ENCODE measurements around the gene ZNF358. TPM values are rescaled to one million over a fixed set of nuclear protein-coding genes. Genes with fewer than 3 reads are reported as not detected.
A peak's percentile ranks its signal among the peaks of the same experiment; 100 is the strongest.

ZNF358 gene
- total RNA-seq, 2 experiments from 2014 or later, result 3.7 to 3.9 TPM

- intact Hi-C loops (cut with micrococcal nuclease), result no loop called here
- CTCF ChIA-PET, result no interaction called here
- DNase-seq, result no peak
- peaks cover 9% of the 10 kb centered on the region for H3K36me3 Mint-ChIP-seq (ENCODE audit: low read depth)
- H3K9me3 Mint-ChIP-seq, result no peaks in the 10 kb centered on the region
- no peak overlapping the region for H3K27ac Mint-ChIP-seq
- H3K27me3 Mint-ChIP-seq (ENCODE audit: low read depth), result no peaks in the 10 kb centered on the region
- H3K4me3 Mint-ChIP-seq, result no peak overlapping the region
- peaks cover 11% of the 10 kb centered on the region for H3K4me1 Mint-ChIP-seq (ENCODE audit: low read depth)
These were observed 34.4 kb downstream of the ZNF358 start for GRCh38 chr19:7550169-7550770.

- H3K27me3 Mint-ChIP-seq (ENCODE audit: low read depth), result no peaks in the 10 kb centered on the region
- H3K4me3 Mint-ChIP-seq, result no peak overlapping the region
- peak; percentile 46 for DNase-seq
- intact Hi-C loops (cut with micrococcal nuclease), result no loop called here
- H3K27ac Mint-ChIP-seq, result no peak overlapping the region
- H3K36me3 Mint-ChIP-seq (ENCODE audit: low read depth), result peaks cover 10% of the 10 kb centered on the region
- peaks cover 6% of the 10 kb centered on the region for H3K4me1 Mint-ChIP-seq (ENCODE audit: low read depth)
- CTCF ChIA-PET, result interaction anchor here (1.3 kb wide), 1 partner anchor 17 kb away, joined by 3 read pairs; no protein-coding TSS in a partner anchor
- no peaks in the 10 kb centered on the region for H3K9me3 Mint-ChIP-seq
These were observed 35.3 kb downstream of the ZNF358 start for GRCh38 chr19:7550987-7551761.

- no peak overlapping the region for H3K4me3 Mint-ChIP-seq
- intact Hi-C loops (cut with micrococcal nuclease), result no loop called here
- no peaks in the 10 kb centered on the region for H3K9me3 Mint-ChIP-seq
- no peak for DNase-seq
- peaks cover 6% of the 10 kb centered on the region for H3K4me1 Mint-ChIP-seq (ENCODE audit: low read depth)
- peaks cover 18% of the 10 kb centered on the region for H3K36me3 Mint-ChIP-seq (ENCODE audit: low read depth)
- H3K27me3 Mint-ChIP-seq (ENCODE audit: low read depth), result no peaks in the 10 kb centered on the region
- H3K27ac Mint-ChIP-seq, result no peak overlapping the region
- CTCF ChIA-PET, result interaction anchor here (1.6 kb wide), 1 partner anchor 16 kb away, joined by 6 read pairs; no protein-coding TSS in a partner anchor
These were observed 36.9 kb downstream of the ZNF358 start for GRCh38 chr19:7552781-7553180.

- CTCF ChIA-PET, result no interaction called here
- Mint-ChIP-seq H3K4me1 (ENCODE audit: low read depth) (peaks cover 6% of the 10 kb centered on the region), H3K27ac (no peak overlapping the region), H3K9me3 (no peaks in the 10 kb centered on the region), H3K4me3 (no peak overlapping the region), H3K36me3 (ENCODE audit: low read depth) (peaks cover 26% of the 10 kb centered on the region), H3K27me3 (ENCODE audit: low read depth) (no peaks in the 10 kb centered on the region)
- no peak for DNase-seq
- intact Hi-C loops (cut with micrococcal nuclease), result no loop called here
These were observed 38.7 kb downstream of the ZNF358 start for GRCh38 chr19:7554565-7554964.

GRCh38 chr19:7554990-7555864 lies 39.3 kb downstream of the ZNF358 start:
- intact Hi-C loops (cut with micrococcal nuclease), result no loop called here
- H3K4me3 Mint-ChIP-seq, result no peak overlapping the region
- no peaks in the 10 kb centered on the region for H3K27me3 Mint-ChIP-seq (ENCODE audit: low read depth)
- peaks cover 25% of the 10 kb centered on the region for H3K36me3 Mint-ChIP-seq (ENCODE audit: low read depth)
- no peak overlapping the region for H3K27ac Mint-ChIP-seq
- H3K4me1 Mint-ChIP-seq (ENCODE audit: low read depth), result peaks cover 6% of the 10 kb centered on the region
- H3K9me3 Mint-ChIP-seq, result no peaks in the 10 kb centered on the region
- DNase-seq, result peak; percentile 41
- CTCF ChIA-PET, result interaction anchor here (1.9 kb wide), 1 partner anchor 12 kb away, joined by 4 read pairs; no protein-coding TSS in a partner anchor

GRCh38 chr19:7556696-7557315 lies 40.9 kb downstream of the ZNF358 start:
- no peak for DNase-seq
- no peaks in the 10 kb centered on the region for H3K9me3 Mint-ChIP-seq
- peaks cover 2% of the 10 kb centered on the region for H3K4me1 Mint-ChIP-seq (ENCODE audit: low read depth)
- peaks cover 26% of the 10 kb centered on the region for H3K36me3 Mint-ChIP-seq (ENCODE audit: low read depth)
- CTCF ChIA-PET, result interaction anchor here (1.9 kb wide), 1 partner anchor 10 kb away, joined by 4 read pairs; no protein-coding TSS in a partner anchor
- no peak overlapping the region for H3K27ac Mint-ChIP-seq
- no peak overlapping the region for H3K4me3 Mint-ChIP-seq
- no peaks in the 10 kb centered on the region for H3K27me3 Mint-ChIP-seq (ENCODE audit: low read depth)
- intact Hi-C loops (cut with micrococcal nuclease), result no loop called here

GRCh38 chr19:7558667-7559066 lies 42.8 kb downstream of the ZNF358 start:
- Mint-ChIP-seq H3K4me3 (no peak overlapping the region), H3K27ac (no peak overlapping the region), H3K27me3 (ENCODE audit: low read depth) (no peaks in the 10 kb centered on the region), H3K36me3 (ENCODE audit: low read depth) (peaks cover 27% of the 10 kb centered on the region), H3K4me1 (ENCODE audit: low read depth) (no peaks in the 10 kb centered on the region), H3K9me3 (no peaks in the 10 kb centered on the region)
- intact Hi-C loops (cut with micrococcal nuclease), result no loop called here
- CTCF ChIA-PET, result interaction anchor here (0.8 kb wide), 1 partner anchor 30 kb away, joined by 3 read pairs; no protein-coding TSS in a partner anchor
- DNase-seq, result no peak

- Mint-ChIP-seq H3K27me3 (ENCODE audit: low read depth) (no peaks in the 10 kb centered on the region), H3K36me3 (ENCODE audit: low read depth) (peaks cover 27% of the 10 kb centered on the region), H3K4me3 (no peak overlapping the region), H3K9me3 (no peaks in the 10 kb centered on the region), H3K4me1 (ENCODE audit: low read depth) (no peaks in the 10 kb centered on the region), H3K27ac (no peak overlapping the region)
- intact Hi-C loops (cut with micrococcal nuclease), result no loop called here
- DNase-seq, result no peak
- CTCF ChIA-PET, result no interaction called here
These were observed 43.2 kb downstream of the ZNF358 start for GRCh38 chr19:7559102-7559501.

- Mint-ChIP-seq H3K9me3 (no peaks in the 10 kb centered on the region), H3K27me3 (ENCODE audit: low read depth) (no peaks in the 10 kb centered on the region), H3K4me3 (no peak overlapping the region), H3K4me1 (ENCODE audit: low read depth) (no peaks in the 10 kb centered on the region), H3K27ac (no peak overlapping the region), H3K36me3 (ENCODE audit: low read depth) (peaks cover 27% of the 10 kb centered on the region)
- no peak for DNase-seq
- intact Hi-C loops (cut with micrococcal nuclease), result no loop called here
- CTCF ChIA-PET, result interaction anchor here (0.7 kb wide), 1 partner anchor 240 kb away, joined by 3 read pairs; no protein-coding TSS in a partner anchor
These were observed 44.4 kb downstream of the ZNF358 start for GRCh38 chr19:7560255-7560654.

- H3K36me3 Mint-ChIP-seq (ENCODE audit: low read depth), result peaks cover 25% of the 10 kb centered on the region
These were observed 45.4 kb downstream of the ZNF358 start for GRCh38 chr19:7561325-7561724.

GRCh38 chr19:7562646-7563393 lies 46.9 kb downstream of the ZNF358 start:
- DNase-seq, result no peak
- H3K36me3 Mint-ChIP-seq (ENCODE audit: low read depth), result peaks cover 18% of the 10 kb centered on the region
- no peaks in the 10 kb centered on the region for H3K4me1 Mint-ChIP-seq (ENCODE audit: low read depth)
- no peak overlapping the region for H3K27ac Mint-ChIP-seq
- intact Hi-C loops (cut with micrococcal nuclease), result no loop called here
- no peak overlapping the region for H3K4me3 Mint-ChIP-seq
- no peaks in the 10 kb centered on the region for H3K27me3 Mint-ChIP-seq (ENCODE audit: low read depth)
- H3K9me3 Mint-ChIP-seq, result no peaks in the 10 kb centered on the region
- CTCF ChIA-PET, result no interaction called here

More at GRCh38 chr19:7561325-7561724, 45.4 kb downstream of the ZNF358 start:
- intact Hi-C loops (cut with micrococcal nuclease), result no loop called here
- DNase-seq, result no peak
- Mint-ChIP-seq H3K9me3 (no peaks in the 10 kb centered on the region), H3K4me1 (ENCODE audit: low read depth) (no peaks in the 10 kb centered on the region), H3K27me3 (ENCODE audit: low read depth) (no peaks in the 10 kb centered on the region), H3K27ac (no peak overlapping the region), H3K4me3 (no peak overlapping the region)
- CTCF ChIA-PET, result no interaction called here

Data from activated naive CD4-positive, alpha-beta T cell treated with anti-CD3 and anti-CD28 coated beads for 36 hours (primary cell).